NCI-H1092 (cell line): Measurements from ENCODE around the gene ZNF177.

Source experiments
- DNase-seq: peaks from one replicate; lab custom pipeline; 2025; lab: John Stamatoyannopoulos, UW

Gene ZNF177

DNA sequence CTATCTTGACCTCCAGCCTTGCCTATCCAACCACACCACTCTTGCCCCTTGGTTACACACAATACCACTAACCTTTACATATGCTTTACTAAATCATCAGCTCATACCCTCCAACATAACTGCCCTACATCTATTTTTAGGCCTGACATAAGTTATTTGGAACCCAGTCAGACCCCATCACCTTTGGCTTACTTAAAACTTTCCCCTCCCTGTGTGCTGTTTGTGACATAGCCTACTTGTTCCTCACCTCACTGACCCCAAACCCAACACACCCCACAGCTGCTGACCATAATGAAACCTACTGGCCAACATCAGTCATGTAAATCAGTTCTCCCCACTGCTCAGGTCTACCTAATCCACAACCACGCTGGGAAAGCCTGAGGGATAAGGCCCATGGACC lies 67.6 kb downstream of the ZNF177 start:
- DNase-seq, result no peak

DNA sequence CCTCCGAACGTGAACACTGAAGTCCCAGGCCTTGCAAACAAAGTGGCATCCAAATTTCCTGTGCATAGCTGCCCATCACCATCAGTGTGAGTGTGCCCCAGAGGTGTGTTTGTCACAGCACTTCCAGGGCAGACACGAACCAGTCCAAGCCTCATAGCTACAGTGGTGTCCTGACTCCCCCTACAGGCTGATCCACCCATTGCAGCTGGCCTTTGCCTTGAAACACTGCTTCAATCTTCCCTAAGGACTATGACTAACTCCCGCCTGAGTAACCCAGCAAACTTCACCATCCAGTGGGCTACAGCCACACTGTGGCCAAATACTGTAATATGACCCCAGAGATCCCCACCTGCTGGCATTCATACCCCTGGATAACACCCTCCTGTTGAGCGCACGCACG lies 68.7 kb downstream of the ZNF177 start:
- DNase-seq, result peak; percentile 3
